DND-41 (cell line): Measurements from ENCODE around the gene TMTC2.

Experiments
- ATAC-seq: fragments of 200-7000 bp; cut with Tn5 transposase; 3 replicates; pipeline ENCODE4 v1.9.1; 2021; ENCODE audit warnings: low read depth; ENCODE audit not compliant: insufficient read depth
- DNase-seq: peaks from one replicate; pipeline ENCODE4 v3.0.0-alpha.2; 2020
- H2AFZ ChIP-seq: 2 replicates; pipeline ENCODE4 v1.6.0; 2012; ENCODE audit warnings: low read depth, low read length
- H3K27ac ChIP-seq: 2 replicates; pipeline ENCODE4 v1.5.1; 2012; ENCODE audit warnings: low read length, inconsistent platforms
- H3K27me3 ChIP-seq: fragments of 200-600 bp; sonication (generic); 2 replicates; pipeline ENCODE4 v1.6.0; 2012; ENCODE audit warnings: low read length, mild to moderate bottlenecking, inconsistent platforms; ENCODE audit not compliant: insufficient read depth, poor library complexity
- H3K36me3 ChIP-seq: 2 replicates; pipeline ENCODE4 v1.5.1; 2012; ENCODE audit warnings: low read length, inconsistent platforms; ENCODE audit not compliant: insufficient read depth
- H3K4me1 ChIP-seq: 2 replicates; pipeline ENCODE4 v1.5.1; 2012; ENCODE audit warnings: mild to moderate bottlenecking, low read length; ENCODE audit not compliant: insufficient read depth
- H3K4me2 ChIP-seq: 2 replicates; pipeline ENCODE4 v1.6.0; 2012; ENCODE audit warnings: mild to moderate bottlenecking, moderate library complexity, low read length, inconsistent platforms; ENCODE audit not compliant: insufficient read depth
- H3K4me3 ChIP-seq, 2 experiments: fragments of 200-600 bp in 1 of 2; shearing (Covaris generic) in 1 of 2; 2 replicates each; pipeline ENCODE4 v1.5.1; 2012 to 2016; ENCODE audit warnings: inconsistent platforms in 2 of 2, low read length in 2 of 2, mild to moderate bottlenecking in 2 of 2, low read depth in 1 of 2, moderate library complexity in 1 of 2
- H3K79me2 ChIP-seq: 2 replicates; pipeline ENCODE4 v1.6.0; 2012; ENCODE audit warnings: low read length, inconsistent platforms; ENCODE audit not compliant: insufficient read depth
- H3K9ac ChIP-seq: 2 replicates; pipeline ENCODE4 v1.6.0; 2012; ENCODE audit warnings: low read depth, mild to moderate bottlenecking, inconsistent platforms, low read length, moderate library complexity
- H3K9me3 ChIP-seq: 2 replicates; pipeline ENCODE4 v1.5.1; 2012; ENCODE audit warnings: low read length, moderate library complexity, mild to moderate bottlenecking, inconsistent platforms; ENCODE audit not compliant: insufficient read depth, severe bottlenecking
- H4K20me1 ChIP-seq: 2 replicates; pipeline ENCODE4 v1.6.0; 2012; ENCODE audit warnings: low read length; ENCODE audit not compliant: insufficient read depth
- CTCF ChIP-seq: IDR thresholded peaks from 2 replicates; pipeline ENCODE4 v1.5.1; 2012; ENCODE audit warnings: borderline replicate concordance, low read length, moderate library complexity, mild to moderate bottlenecking; ENCODE audit not compliant: poor library complexity, severe bottlenecking; ENCODE audit errors: extremely low read depth
- EZH2 ChIP-seq: IDR thresholded peaks from 3 replicates; pipeline ENCODE4 v1.6.1; 2012; ENCODE audit warnings: borderline replicate concordance, low read depth, mild to moderate bottlenecking, moderate library complexity, low read length, inconsistent platforms; ENCODE audit not compliant: severe bottlenecking

TMTC2 gene

DNA sequence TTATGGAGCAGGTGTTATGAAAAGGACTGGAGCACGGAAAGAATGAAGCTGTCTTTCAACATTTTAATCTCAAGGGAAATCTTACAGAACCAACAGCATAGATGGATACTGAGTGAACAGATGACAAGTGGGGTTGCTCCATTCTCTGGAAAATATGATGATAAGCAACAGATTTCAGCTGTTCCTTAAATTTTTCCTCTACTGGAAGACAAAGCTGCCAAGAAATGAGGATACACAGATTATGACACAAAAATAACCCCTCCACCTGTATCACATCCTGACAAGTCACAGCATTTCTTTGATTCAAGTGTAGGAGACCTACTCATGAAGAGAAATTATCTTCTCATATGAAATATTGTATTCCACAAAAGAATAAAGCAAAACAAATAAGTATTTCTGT lies 13.0 kb upstream of the TMTC2 start:
- Histone ChIP-seq H3K27ac (no peak overlapping the region), H2AFZ (no peak overlapping the region), H3K79me2 (no peaks in the 10 kb centered on the region), H3K9ac (no peak overlapping the region), H3K4me3 (no peak overlapping the region), H3K4me2 (no peak overlapping the region), H3K36me3 (no peaks in the 10 kb centered on the region), H3K9me3 (no peaks in the 10 kb centered on the region), H4K20me1 (no peaks in the 10 kb centered on the region), H3K27me3 (no peaks in the 10 kb centered on the region), H3K4me1 (no peaks in the 10 kb centered on the region)
- DNase-seq, result no peak
- TF ChIP-seq CTCF, result no peak
- ATAC-seq, result no peak

GRCh38 chr12:82675246-82675645 lies 11.5 kb upstream of the TMTC2 start:
- Histone ChIP-seq H2AFZ (no peak overlapping the region), H3K27me3 (no peaks in the 10 kb centered on the region), H3K4me3 (no peak overlapping the region), H4K20me1 (no peaks in the 10 kb centered on the region), H3K36me3 (no peaks in the 10 kb centered on the region), H3K4me1 (no peaks in the 10 kb centered on the region), H3K27ac (no peak overlapping the region), H3K9me3 (no peaks in the 10 kb centered on the region), H3K4me2 (no peak overlapping the region), H3K79me2 (no peaks in the 10 kb centered on the region), H3K9ac (no peak overlapping the region)
- ATAC-seq (no peak), DNase-seq (no peak)
- TF ChIP-seq CTCF (no peak), EZH2 (no peak)

- Histone ChIP-seq H3K4me2 (no peak overlapping the region), H3K9ac (no peak overlapping the region), H3K27ac (no peak overlapping the region), H3K27me3 (no peaks in the 10 kb centered on the region), H3K4me1 (no peaks in the 10 kb centered on the region), H3K4me3 (no peak overlapping the region), H4K20me1 (no peaks in the 10 kb centered on the region), H3K79me2 (no peaks in the 10 kb centered on the region), H3K36me3 (no peaks in the 10 kb centered on the region), H3K9me3 (peaks cover 4% of the 10 kb centered on the region), H2AFZ (no peak overlapping the region)
- TF ChIP-seq EZH2, result no peak
- TF ChIP-seq CTCF, result no peak
- DNase-seq (no peak), ATAC-seq (no peak)
Observed at GRCh38 chr12:82682326-82682725, 4.4 kb upstream of the TMTC2 start.

- DNase-seq (no peak), ATAC-seq (no peak)
- no peak overlapping the region for H3K27ac ChIP-seq
- no peak overlapping the region for H3K9ac ChIP-seq
- H3K4me3 ChIP-seq, result no peak overlapping the region
- H3K9me3 ChIP-seq, result peaks cover 4% of the 10 kb centered on the region
- H3K79me2 ChIP-seq, result no peaks in the 10 kb centered on the region
- TF ChIP-seq EZH2, result no peak
- TF ChIP-seq CTCF, result no peak
- no peaks in the 10 kb centered on the region for H3K27me3 ChIP-seq
- H4K20me1 ChIP-seq, result no peaks in the 10 kb centered on the region
- H3K4me1 ChIP-seq, result no peaks in the 10 kb centered on the region
- H3K4me2 ChIP-seq, result no peak overlapping the region
- H2AFZ ChIP-seq, result no peak overlapping the region
- H3K36me3 ChIP-seq, result no peaks in the 10 kb centered on the region
Observed at GRCh38 chr12:82682851-82683261, 3.9 kb upstream of the TMTC2 start.
